ENCODE results near the gene TMEM150A.
"Not testable (repeated sequence)": the region's sequence is repeated elsewhere in the genome, so short reads cannot be mapped to it uniquely, and the experiment has no call there.

The TMEM150A gene, protein sequence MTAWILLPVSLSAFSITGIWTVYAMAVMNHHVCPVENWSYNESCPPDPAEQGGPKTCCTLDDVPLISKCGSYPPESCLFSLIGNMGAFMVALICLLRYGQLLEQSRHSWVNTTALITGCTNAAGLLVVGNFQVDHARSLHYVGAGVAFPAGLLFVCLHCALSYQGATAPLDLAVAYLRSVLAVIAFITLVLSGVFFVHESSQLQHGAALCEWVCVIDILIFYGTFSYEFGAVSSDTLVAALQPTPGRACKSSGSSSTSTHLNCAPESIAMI

DNA sequence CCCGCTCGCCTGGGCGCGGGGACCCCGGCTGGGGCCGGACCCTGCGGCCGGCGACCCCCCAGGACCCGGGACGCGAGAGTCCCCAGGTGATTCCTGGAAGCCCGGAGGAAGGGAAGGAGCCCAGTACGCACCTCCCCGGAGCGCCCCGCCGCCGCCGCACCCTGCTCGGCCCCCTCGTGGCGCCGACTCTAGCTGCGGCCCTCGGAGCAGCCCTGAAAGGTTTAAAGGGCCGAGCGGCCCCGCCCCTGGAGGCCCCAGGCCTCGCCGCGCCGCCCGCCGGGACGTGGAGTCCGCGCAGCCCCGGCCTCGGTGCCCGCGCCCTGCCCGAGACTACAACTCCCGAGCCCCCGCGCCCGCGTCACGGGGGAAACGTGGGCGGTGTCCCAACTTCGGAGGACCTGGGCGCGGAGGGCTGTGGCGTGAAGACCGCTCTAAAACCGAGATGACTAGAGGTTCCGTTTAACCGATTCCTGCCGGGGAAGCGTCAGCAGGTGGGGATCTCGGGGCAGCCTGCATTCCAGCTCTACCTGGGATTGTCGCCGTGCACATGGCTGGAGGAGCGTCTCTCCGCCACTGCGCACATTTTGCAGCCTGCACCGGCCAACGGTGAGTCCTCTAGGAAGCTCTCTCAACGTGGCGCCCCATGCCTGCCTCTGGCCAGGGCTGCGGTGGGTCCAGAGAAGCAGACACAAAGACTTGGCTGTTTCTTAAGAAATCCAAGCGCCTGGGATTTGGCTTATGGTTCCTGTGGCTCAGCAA lies at the start of gene TMEM150A:
TSS of gene TMEM150A (minus strand) at position 223 of the 759 bp plus-strand sequence. CDS start 750 bp downstream, outside the sequence.
- DNase-seq: peak in 55 of 56 donors; percentile 63 to 97 (median 86)

DNA sequence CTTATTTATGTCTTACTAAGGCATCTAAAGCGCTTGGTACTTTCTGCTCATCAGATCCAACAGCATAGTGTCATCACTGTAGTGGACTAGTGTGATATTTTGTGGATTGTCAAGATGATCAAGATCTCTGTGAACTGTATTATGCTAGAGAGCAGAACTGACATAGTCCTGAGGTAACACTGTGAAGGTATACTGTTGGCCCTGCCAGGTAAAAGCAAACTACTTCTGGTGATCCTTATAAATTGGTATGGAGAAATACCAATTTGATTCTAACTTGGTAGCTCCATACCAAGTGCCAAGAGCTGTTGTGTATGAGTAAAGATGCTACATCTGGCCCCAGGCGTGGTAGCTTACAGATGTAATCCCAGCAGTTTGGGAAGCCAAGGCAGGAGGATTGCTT lies 49.6 kb upstream of the TMEM150A start:
- DNase-seq: no peak

DNA sequence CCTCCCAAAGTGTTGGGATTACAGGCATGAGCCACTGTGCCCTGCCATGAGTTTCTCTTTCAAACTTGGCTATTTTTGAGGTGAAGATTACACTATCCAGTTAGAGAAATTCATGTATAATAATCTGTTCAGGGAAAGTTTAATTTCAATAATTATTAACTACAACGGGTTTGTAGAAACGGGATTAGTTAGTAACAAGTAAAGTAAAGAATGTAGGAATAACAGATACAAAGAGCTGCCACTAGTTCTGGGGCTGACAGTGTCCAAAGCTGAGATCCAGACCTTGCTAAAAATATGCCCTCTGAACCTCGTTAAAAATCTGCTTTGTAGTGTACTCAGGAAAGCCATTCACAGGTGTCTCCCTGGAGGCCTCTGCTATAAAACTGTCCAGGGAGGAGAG lies 48.6 kb upstream of the TMEM150A start:
- no peak for DNase-seq

DNA sequence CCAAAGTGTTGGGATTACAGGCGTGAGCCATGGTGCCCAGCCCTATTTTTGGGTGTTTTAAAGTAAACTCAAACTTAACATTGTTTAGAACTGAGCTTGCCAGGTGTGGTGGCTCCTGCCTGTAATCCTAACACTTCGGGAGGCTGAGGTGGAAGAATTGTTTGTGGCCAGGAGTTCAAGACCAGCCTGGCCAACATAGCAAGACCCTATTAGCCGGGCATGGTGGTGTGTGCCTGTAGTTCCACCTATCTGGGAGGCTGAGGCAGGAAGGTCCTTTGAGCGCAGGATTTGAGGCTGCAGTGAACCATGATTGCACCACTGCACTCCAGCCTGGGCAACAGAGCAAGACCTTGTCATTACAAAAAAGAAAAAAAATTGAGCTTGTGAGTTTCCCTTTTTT lies 48.0 kb upstream of the TMEM150A start:
- DNase-seq: no peak

DNA sequence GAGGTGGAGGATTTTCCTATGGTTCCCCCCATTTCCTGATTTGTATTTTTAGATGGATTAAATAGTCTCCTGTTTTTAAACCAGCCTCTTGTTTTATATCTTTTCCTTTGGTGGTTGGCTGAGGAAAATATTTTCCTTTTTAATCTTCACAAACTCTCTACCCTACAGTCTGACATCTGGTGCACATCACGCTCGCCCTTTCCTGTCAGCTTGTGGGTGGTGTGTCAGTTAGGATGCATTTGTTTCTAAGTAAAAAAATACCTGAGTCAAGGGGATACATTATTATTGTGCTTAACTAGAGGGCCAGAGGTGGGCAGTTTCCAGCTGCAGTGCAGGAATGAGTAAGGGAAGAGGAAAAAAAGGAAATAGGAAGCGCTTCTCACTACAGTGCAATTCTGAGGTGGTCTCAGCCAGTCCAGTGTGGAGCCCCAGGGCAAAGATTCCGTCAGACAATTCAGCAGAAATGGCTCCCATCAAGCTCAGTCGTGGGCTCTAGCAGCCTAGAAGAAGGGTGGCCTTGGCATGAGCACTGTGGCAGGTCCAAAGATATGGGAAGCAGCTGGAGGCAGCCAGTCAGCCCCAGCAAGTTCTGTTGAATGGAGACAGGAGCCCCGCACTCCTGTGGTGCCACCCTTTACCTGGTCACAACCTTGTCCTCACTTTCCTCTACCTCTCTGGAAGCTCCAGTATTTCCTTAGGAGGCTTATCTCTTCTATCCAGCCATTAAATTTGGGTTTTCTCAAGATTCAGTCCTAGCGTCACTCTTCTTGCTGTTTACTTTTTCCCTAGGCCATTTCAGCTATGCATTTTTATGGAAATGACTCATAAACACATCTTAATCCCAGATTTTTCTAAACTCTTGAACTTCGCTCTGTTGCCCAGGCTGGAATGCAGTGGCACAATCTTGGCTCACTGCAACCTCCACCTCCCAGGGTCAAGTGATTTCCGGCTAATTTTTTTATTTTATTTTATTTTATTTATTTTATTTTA lies 47.0 kb upstream of the TMEM150A start:
- no peak for DNase-seq

DNA sequence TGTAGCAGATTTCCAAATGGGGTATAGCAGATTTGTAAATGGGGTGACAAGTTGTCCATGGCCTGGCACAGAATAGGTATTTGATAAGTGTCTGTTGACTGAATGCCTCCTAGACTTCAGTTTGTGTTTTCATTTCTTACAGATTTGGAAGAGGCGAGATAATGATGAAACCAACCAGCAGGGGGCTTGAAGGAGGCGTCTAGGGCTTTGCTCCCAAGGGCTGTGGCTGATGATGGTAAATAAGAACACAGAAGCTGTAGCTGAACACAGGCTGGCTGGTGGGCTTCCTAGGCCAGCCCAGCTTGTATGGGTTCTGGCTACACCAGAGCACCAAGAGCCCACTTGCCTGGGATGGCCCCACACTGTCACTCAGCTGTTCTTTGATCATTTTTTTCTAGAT lies 46.1 kb upstream of the TMEM150A start:
- no peak for DNase-seq

DNA sequence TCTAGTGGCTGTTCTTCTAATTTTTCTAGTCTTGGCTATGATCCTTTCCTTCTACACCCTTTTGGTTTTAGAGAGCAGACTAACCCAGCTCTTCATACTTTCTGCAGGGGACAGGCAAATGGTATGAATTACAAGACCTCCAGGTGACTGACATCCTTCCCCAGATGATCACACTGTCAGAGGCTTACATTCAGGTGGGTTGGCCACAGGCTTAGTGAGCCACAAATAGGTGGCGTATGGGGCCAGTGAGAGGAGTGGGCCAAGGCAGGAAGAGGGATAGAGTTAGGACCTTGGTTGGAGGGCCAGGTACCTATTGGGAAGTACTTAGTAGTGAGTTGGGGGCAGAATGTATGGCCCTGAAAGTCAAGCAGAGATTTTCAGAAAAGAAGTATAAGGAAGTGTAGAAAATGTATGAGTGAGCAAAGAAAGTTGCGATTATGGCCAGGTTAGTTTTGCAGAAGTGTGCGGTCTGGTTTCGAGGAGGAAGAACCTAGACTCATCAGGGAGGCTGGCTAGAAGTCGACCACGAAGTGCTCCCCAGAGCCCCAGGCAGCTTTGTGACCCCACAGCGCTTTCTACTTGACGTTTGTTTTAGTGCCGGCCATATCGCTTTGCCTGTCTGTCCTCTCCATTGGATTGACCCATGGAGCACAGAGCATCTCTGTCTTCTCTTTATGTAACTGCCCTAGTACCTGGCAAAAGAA lies 45.5 kb upstream of the TMEM150A start:
- peak in 1 of 56 donors; percentile 9 for DNase-seq

DNA sequence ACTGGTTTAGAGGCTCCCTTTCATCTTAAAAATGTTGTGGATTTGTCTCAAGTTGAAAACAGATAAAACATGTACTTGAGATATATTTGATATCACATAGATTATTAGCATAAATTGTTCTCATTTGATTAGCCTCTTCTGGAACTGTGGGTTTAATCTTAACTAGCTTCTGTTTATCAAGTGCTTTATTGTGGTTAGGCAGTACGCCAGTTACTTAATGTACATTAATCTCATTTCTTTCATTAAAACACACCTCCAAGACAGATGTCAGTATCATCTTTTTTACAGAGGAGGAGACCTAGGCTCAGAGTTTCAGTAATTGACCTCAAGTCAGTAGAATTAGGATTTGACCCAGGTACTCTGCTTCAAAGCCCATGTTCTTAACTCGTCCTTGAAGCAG lies 43.7 kb upstream of the TMEM150A start:
- no peak for DNase-seq

DNA sequence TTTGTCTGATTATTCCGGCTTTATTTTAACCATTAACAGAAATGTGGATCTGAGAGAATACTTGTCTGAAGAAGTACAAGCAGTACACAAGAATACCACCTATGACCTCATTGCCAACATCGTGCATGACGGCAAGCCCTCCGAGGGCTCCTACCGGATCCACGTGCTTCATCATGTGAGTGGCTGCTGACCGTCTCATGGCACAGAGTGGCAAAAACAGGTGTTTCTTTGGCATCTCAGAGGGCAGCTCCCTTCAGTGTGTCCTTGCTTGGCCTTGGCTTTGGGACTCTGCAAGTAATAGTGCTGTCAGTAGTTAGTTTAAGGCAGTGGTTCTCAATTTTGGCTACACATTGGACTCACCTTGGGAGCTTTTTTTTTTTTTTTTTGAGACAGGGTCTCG lies 42.4 kb upstream of the TMEM150A start:
- no peak for DNase-seq

DNA sequence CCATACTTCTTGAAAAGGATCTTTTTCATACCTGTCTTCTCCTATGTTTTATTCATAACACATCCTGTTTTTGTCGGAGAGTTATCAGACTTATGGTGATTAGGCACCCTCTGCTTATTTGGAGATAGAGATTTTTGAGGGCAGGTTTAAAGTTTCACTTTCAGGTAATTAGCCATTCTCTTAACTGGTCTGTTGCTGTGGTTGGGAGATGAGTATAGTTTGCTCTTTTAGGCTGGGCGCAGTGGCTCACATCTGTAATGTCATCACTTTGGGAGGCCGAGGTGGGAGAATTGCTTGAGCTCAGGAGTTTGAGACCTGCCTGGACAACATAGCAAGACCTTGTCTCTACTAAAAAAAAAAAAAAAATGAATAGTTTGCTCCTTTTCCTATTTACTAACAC lies 40.2 kb upstream of the TMEM150A start:
- DNase-seq: no peak

DNA sequence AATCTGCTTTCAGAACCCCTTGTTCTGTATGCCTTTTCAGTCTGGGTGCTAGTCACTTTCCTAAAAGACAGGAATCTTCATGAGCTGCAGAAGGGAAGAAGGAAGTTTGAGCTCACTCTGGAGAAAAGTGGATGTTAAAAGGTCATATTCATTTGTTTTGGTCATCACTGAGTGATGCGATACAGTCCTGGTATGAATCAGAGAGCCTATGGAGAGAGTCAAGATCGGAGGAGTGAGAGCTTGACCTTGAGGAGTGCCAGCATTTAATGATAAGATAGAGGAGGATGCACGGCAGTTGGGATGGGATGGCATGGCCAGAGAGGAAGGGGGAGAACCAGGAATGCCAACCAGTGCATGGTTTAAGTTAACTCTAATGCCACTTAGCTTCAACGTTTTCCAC lies 33.1 kb upstream of the TMEM150A start:
- DNase-seq: no peak

DNA sequence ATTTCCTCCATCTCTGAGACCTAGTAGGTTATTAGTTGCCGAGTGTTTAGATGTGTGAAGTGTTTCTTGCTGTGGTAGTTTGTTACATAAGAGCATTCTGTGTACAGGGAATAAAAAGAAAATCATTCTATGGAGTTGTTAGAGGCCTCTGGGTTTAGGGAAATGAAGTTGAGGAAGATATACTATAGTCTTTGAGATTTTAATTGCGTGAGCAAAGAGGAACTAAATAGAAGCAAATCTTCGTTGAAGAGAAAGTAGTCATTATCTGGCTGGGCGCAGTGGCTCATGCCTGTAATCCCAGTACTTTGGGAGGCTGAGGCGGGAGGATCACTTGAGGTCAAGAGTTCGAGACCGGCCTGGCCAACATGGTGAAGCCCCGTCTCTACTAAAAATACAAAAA lies 32.5 kb upstream of the TMEM150A start:
- no peak for DNase-seq

DNA sequence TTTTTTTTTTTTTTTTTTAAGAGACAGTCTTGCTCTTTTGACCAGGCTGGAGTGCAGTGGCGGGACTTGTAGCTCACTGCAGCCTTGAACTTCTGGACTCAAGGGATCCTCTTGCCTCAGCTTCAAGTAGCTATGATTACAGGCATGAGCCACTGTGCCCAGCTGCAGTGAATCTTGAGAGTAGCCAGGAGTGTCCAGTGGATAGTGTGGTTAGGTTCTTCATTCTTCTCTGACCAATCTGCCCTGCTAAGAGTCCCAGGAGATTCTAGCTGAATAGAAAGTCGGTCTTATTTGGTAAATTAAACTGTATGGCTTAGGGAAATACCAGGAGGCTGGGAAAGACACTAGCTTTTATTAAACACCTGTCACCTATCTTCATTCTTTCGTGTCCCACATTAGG lies 28.8 kb upstream of the TMEM150A start:
- no peak for DNase-seq

DNA sequence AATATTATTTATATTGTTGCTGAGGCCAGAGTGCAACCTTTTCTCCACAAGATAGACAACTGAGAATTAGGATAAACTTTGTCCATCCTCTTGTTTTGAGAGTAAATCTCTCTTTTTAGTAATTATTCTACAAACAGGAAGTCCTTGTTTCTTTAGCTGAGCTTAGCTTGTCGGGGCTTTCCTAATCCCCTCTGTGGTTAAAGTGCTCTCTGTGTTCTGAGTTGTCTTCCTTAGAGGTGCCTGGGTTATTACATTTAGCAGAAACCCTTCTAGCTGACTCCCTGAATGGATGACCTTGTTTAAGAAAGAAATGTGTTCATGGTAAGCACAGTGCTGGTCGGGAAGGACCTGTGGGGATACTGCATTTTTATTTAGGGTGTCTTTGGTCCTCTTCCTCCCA lies 26.2 kb upstream of the TMEM150A start:
- DNase-seq: no peak

DNA sequence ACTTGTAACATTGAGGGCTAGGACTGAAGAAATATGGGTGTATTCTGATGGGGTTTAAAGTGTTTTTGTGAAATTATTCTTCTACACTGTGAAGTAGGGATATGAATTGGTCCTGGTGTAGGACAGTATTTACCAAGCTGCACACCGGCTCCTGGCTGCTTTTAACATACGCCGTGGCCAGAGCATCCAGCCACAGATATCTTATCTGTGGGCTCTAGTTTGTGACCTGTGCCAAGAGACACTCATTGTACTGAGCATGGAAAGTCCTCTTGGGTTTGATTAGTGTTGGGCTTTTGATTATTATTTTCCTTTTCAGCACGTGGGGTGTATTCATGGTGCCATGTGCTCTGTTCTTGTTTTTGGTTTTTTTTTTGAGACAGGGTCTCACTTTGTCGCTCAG lies 21.5 kb upstream of the TMEM150A start:
- no peak for DNase-seq

DNA sequence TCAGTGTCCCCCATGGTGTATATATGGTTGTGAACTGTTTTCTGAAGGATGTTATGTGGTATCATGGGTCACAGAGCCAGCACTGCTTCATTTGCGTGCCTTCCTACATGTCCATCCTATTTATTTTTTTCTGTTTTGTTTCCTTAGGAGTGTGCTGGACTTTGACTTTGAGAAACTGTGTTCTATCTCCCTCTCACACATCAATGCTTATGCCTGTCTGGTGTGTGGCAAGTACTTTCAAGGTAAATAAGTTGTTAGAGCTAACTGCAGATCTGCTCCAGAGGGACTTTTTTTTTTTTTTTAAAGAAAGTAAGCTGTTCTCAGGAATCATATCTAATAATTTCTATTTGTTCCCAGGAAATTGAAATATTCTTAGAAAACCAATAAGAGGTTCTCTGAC lies 18.8 kb upstream of the TMEM150A start:
- DNase-seq: no peak

DNA sequence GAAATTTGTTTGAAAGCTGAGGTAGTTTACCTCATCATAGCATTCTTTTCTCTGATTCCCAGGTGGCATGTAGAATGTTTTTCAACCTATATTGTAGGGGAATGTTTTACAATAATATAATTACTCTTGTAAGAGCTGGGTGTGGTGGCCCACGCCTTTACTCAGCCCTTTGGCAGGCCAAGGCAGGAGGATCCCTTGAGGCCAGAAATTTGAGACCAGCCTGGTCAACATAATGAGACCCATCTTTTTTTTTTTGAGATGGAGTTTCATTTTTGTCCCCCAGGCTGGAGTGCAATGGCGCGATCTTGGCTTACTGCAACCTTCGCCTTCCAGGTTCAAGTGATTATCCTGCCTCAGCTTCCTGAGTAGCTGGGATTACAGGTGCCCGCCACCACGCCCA lies 17.1 kb upstream of the TMEM150A start:
- no peak for DNase-seq

DNA sequence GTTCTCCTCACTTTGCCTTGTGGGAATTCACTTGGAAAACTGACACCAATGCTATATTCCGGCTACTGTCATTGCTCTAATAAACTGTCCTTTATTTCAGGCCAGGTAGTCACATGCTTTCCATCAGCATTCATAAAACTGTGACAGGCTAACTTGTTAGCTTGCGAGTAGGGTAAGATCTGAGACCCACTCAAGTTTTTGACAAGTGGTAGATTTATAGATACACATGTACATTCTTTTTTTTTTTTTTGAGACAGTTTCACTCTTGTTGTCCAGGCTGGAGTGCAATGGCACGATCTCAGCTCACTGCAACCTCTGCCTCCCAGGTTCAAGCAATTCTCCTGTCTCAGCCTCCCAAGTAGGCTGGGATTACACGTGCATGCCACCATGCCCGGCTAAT lies 15.2 kb upstream of the TMEM150A start:
- DNase-seq: not testable (repeated sequence)

DNA sequence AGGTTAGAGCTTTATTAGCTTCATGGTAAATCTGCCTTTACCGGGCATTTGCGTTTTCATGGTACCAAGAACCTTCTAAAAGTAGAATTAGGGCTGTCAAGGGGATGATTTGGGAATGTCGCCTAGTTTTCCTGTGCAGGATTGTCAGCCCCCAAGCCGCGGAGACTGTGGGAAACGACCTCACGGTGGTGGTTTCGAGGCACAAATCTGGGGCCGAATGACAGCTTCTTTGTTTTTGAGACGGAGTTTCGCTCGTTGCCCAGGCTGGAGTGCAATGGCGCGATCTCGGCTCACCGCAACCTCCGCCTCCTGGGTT lies 12.9 kb upstream of the TMEM150A start:
- no peak for DNase-seq

DNA sequence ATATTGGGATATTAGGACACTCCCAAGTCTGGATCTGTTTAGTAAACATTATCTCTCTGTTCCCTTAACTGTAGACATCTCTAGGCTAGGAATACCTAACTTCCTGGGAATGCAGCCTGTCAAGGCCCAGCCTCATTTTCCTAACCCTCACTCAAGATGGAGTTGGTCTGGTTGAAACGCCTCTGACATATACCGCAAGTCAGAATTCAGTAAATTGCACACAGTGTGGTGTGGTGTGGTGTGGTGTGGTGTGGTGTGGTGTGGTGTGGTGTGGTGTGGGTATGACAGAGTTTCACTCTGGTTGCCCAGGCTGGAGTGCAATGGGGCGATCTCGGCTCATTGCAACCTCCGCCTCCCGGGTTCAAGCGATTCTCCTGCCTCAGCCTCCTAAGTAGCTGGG lies 12.3 kb upstream of the TMEM150A start:
- not testable (repeated sequence) for DNase-seq

DNA sequence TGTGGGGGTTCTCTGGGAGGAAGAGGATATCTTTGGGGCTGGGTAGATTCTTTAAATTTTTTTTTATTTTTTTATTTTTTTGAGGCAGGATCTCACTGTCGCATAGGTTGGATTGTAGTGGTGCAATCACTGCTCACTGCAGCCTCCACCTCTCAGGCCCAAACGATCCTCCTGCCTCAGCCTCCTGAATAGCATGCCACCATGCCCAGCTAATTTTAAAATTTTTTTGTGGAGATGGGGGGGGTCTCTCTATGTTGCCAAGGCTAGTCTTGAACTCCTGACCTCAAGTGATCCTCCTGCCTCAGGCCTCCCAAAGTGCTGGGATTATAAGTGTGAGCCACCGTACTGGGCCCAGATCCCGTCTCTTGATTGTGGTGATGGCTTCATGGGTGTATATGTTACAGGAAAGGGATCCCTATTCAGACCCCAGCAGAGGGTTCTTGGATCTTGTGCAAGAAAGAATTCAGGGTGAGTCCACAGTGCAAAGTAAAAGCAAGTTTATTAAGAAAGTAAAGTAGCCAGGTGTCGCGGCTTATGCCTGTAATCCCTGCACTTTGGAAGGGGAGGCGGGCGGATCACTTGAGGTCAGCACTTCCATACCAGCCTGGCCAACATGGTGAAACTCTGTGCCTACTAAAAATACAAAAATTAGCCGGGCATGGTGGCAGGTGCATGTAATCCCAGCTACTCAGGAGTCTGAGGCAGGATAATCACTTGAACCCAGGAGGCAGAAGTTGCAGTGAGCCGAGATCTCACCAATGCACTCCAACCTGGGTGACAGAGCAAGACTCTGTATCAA lies 11.4 kb upstream of the TMEM150A start:
- no peak for DNase-seq

All from nucleus accumbens (tissue), 56 donors.